ENCODE measurements around the gene OOSP1.

- TF ChIP-seq CTCF (IDR thresholded peaks at IDR 0.05) = no peak
- TF ChIP-seq POLR2AphosphoS5 (IDR thresholded peaks at IDR 0.05; ENCODE audit: low read depth, low read length) = no peak
Observed at GRCh38 chr11:59963733-59964132, 25.5 kb downstream of the OOSP1 start, which contains the start of gene OOSP4A.
